ENCODE data around the gene TNFRSF4. TPM values are rescaled to one million over a fixed set of nuclear protein-coding genes. Genes with fewer than 3 reads are reported as not detected.

The TNFRSF4 gene
- total and polyA plus RNA-seq, 9 of the 15 experiments (the other 6 are each of a cell fraction or from before 2014, with no cell fraction given): 0.07 to 0.44 (median 0.19) TPM; not detected in 5

DNA sequence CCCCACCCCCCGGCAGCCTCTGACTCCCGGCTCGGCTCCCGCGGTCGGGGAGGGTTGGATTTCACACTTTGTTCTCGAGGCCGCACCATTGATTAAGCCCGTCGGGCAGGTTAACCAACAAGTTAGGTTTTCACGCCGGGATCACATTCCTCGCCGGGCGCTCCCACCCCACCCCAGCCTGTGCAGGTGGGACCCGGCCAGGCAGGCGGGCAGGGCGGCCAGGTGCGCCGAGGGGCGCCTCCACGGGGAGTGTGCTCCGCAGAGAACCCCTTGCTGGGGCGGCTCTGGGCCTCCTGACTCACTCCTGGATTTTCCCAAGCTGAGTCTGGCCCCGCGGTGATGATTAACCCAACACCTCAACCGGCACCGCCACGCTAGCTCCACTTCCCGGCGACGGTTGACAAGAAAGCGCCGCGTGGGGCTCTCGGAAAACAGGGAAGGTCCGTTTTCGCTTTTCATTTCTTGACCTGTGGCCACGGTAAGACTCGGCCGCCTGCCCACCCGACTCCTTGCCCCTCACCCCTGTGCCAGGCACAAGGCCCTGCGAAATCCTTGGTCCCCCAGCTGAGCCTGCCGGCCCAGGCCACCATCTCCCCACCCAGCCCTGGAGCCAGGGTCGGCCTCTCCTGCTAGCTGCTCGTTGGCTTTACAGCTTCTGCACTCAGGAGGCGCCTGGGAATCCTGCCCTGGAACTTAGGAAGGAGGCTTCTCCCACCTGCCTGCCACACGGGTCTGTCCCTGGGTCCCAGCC, 49.1 kb downstream of the TNFRSF4 start:
- Histone ChIP-seq H3K79me2 (ENCODE audit: control insufficient read depth, insufficient read depth, low read length) (no peaks in the 10 kb centered on the region), H3K9ac (ENCODE audit: insufficient read depth in 1 of 2, low read depth in 2 of 2, low read length in 2 of 2) (peak overlapping the region in 1 of 2 experiments; percentile 4; a peak in 1 of 4 replicates), H3K9me3 (replicated peaks; ENCODE audit: control insufficient read depth, insufficient read depth, low read depth, low read length) (no peaks in the 10 kb centered on the region), H3K27me3 (ENCODE audit: control insufficient read depth in 2 of 2, insufficient read depth in 2 of 2, low read length in 2 of 2) (peaks cover 65 to 77% of the 10 kb centered on the region in 2 experiments), H3K9me1 (ENCODE audit: control insufficient read depth, insufficient read depth, low read length) (no peaks in the 10 kb centered on the region), H4K20me1 (replicated peaks; ENCODE audit: control insufficient read depth, insufficient read depth, low read length) (peaks cover 5% of the 10 kb centered on the region; the same call in 1 of the 2 replicates), H3K27ac (ENCODE audit: extremely low read depth, low read depth, low read length) (no peak overlapping the region), H3K36me3 (ENCODE audit: control insufficient read depth, insufficient read depth, low read length) (no peaks in the 10 kb centered on the region), H3K4me2 (ENCODE audit: insufficient read depth, low read length) (no peak overlapping the region), H3K4me1 (replicated peaks in 1 of 2; ENCODE audit: control insufficient read depth in 2 of 2, insufficient read depth in 2 of 2, low read length in 2 of 2) (peaks cover 0 to 93% of the 10 kb centered on the region in 2 experiments; a peak in 2 of 5 replicates), H2AFZ (ENCODE audit: low read depth, low read length) (no peak overlapping the region), H3K4me3 (no peak overlapping the region)
- ATAC-seq (no peak), DNase-seq (ENCODE audit: extremely low read depth in 1 of 4, low spot score in 3 of 4) (no peak), FAIRE-seq (no peak)
- ChIA-PET POLR2A (interaction anchor here (0.7 kb wide), 1 partner anchor 1769 kb away, joined by 4 read pairs; no protein-coding TSS in a partner anchor), CTCF (ENCODE audit: low intra/inter-chr PET ratio) (no interaction called here)
- TF ChIP-seq CREBBP (IDR thresholded peaks at IDR 0.05; ENCODE audit: low read depth, low read length) (no peak), STAG1 (CRISPR knock-in tag; IDR thresholded peaks at IDR 0.05; ENCODE audit: borderline replicate concordance) (no peak), E2F1 (CRISPR knock-in tag; IDR thresholded peaks at IDR 0.05) (no peak), ZNF41 (CRISPR knock-in tag; conservative IDR thresholded peaks at IDR 0.05) (no peak), NR4A1 (CRISPR knock-in tag; IDR thresholded peaks at IDR 0.05) (no peak), NR4A1 (tag; IDR thresholded peaks at IDR 0.05) (no peak), ZEB2 (IDR thresholded peaks at IDR 0.05) (no peak), MCM2 (IDR thresholded peaks at IDR 0.05; ENCODE audit: low read depth) (no peak), JUNB (CRISPR knock-in tag; conservative IDR thresholded peaks at IDR 0.05) (no peak), ZNF134 (CRISPR knock-in tag; conservative IDR thresholded peaks at IDR 0.05) (no peak), RBM39 (optimal IDR thresholded peaks at IDR 0.05; ENCODE audit: low read depth, low read length) (no peak), NR1H2 (CRISPR knock-in tag; IDR thresholded peaks at IDR 0.05) (no peak), ETV6 (IDR thresholded peaks at IDR 0.05; ENCODE audit: borderline replicate concordance in 1 of 2, low read depth in 2 of 2, low read length in 1 of 2) (no peak), ETV6 (CRISPR knock-in tag; IDR thresholded peaks at IDR 0.05; ENCODE audit: borderline replicate concordance) (no peak)
- intact Hi-C loops (cut with micrococcal nuclease): no loop called here
- no TSS peak for BruUV-seq (replicated peaks)
- in situ Hi-C loops (cut with MboI): no loop called here
- 37% methylated on average over 47 of the region's 48 CpGs for WGBS (ENCODE audit: insufficient coverage, low coverage, missing lambda C conversion rate)

Measured in K562 (cell line).